ENCODE results near the gene SPOP.
"Not testable (repeated sequence)": the region's sequence is repeated elsewhere in the genome, so short reads cannot be mapped to it uniquely, and the experiment has no call there.

Gene SPOP

DNA sequence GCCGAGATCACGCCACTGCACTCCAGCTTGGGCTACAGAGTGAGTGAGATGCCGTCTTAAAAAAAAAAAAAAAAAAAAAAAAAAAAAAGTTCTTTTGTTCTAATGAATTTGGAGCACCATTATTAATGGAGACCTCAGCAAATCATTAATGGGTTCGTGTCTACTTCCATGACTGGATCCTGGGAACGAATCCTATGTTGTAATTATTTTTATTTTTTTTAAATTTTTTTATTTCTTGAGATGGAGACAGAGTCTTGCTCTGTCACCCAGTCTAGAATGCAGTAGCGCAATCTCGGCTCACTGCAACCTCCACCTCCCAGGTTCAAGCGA lies 30.7 kb downstream of the SPOP start:
- no peak for DNase-seq (ENCODE audit: low spot score)

DNA sequence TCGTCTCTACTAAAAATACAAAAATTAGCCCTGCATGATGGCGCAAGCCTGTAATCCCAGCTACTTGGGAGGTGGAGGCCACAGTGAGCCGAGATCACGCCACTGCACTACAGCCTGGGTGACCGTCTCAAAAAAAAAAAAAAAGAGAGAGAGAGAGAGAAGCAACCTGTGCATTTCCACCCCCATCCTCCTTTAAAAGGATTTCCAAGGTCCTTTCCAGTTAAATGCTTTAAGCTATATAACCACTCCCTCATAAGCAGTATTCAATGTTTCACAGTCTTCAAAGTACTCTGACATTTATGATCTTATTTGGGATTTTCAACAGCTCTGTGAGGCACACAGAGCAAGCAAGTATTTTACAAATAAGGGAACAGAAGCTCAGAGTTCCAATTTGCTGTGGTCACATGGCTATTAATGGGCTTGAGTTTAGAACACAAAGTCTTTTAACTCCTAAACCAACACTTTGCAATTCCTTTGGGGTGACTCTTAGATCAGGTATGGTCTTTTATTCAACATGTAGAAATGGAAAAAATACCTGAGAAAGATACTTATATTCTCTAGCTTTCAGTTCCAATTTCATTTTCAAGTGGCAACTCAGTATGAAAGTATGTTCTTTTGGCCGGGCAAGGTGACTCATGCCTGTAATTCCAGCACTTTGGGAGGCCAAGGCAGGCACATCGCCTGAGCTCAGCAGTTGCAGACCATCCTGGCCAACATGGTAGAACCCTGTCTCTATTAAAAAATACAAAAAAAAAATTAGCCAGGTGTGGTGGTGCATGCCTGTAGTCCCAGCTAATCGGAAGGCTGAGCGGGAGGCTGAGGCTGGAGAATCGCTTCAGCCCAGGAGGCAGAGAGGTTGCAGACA lies 31.3 kb downstream of the SPOP start:
- DNase-seq (ENCODE audit: low spot score): no peak

DNA sequence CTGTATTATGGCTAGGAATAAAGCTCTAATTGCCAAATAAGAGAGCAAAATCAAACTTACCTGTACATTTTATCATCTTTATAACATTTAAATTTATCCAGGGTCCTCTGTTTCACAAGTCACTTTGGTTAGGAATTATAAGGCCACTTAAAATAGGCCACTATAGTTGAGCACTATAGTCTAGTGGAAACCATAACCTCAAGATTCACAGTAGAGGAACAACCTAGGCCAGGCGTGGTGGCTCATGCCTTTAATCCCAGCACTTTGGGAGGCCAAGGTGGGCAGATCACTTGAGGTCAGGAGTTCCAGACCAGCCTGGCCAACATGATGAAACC lies 31.9 kb downstream of the SPOP start:
- DNase-seq (ENCODE audit: low spot score): not testable (repeated sequence)

DNA sequence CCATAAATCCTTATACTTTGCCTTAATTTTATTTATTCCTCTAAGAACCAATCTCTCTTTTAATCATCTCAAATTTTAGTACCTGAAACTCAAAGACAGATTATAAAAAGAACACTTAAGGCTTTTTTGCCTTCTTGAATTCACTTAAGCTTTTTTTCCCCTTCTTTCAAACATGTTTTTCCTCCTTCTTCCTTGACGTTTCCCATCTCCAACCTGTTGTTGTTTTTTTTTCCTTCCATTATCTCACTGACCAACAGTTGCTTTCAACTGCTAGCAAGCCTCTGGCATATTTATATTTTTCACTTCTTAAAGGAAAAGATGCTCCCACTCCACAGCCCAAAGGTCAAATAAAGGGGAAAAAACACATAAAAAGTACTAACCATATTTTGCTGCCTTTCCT lies 32.2 kb downstream of the SPOP start:
- DNase-seq (ENCODE audit: low spot score): no peak

DNA sequence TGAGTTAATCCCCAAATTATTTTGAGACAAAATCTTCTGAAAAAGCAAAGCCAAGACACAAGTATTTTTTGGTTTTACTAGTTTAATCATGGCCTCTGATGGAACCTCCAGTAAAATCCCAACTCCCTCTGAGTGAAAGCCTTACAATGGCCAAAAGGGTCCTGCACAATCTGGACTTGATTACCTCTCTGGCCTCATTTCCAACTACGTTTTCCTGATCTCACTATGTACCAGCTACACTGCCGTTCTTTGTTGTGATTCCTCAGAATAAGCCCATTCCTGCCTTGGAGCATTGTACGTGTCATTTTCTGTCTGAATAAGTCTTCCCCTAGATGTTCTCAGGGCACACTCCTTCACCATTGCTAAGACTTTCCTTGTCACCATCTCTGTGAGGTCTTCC lies 37.3 kb downstream of the SPOP start:
- DNase-seq (ENCODE audit: low spot score): no peak

DNA sequence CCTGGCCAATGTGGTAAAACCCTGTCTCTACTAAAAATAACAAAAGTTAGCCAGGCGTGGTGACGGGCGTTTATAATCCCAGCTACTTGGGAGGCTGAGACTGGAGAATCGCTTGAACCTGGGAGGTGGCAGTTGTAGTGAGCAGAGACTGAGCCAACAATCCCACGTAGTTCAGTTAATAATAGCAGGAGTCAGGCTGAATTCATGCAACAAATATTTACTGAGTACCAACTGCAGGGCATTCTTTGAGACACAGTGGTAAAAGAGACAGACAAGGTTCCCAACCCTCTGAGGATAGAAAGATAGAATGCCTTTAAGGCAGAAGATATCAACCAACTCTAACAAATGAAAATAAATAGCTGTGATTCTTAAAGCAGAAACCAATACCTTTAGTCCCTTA lies 39.1 kb downstream of the SPOP start:
- DNase-seq (ENCODE audit: low spot score): no peak

DNA sequence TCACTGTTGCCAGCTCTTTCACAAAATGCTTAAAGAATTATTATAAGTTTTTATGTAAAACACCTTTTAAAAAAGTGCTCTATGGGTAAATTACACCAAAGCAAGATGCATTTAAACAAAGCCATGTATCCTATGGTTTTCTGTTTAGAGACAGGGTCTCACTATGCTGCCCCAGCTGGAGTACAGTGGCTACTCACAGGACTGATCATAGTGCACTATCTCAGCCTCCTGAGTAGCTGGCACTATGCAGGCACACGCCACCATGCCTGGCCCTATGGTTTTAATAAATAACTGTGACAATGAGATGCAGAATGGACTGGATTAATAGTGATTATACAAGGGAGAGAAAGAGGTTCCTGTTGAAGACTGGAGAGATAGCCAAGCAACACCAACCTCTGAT lies 40.2 kb downstream of the SPOP start:
- DNase-seq (ENCODE audit: low spot score): no peak

DNA sequence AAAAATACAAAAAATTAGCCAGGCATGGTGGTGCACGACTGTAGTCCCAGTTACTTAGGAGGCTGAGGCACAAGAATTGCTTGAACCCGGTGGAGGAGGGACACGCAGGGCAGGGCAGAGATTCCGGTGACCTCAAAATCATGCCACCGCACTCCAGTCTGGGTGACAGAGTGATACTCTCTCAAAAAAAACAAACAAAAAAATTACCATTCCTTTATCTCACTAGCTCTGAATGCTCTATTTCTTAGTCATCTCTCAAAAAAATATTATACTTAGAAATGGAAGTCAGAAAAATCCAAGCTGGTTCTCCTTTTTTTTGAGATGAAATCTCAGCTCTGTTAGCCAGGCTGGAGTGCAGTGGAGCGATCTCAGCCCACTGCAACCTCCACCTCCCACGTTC lies 40.8 kb downstream of the SPOP start:
- no peak for DNase-seq (ENCODE audit: low spot score)

DNA sequence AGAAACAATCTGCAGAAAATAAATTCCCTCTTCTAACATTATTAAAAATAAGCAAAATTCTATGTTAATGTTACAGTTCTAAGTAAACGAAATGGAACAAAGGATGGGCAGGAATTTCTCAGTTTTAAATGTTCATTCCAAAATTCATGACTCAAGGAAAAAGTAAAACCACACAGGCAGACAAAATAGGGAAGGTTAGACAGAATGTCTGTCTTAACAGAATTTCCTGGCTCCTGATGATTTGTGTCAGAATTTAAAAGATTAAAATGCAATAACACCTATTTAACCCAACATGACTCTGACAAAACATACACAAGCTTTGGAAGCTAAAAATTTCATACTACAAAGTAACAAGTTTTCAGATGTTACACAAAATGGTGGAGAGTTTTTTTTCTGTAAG lies 42.8 kb downstream of the SPOP start:
- DNase-seq (ENCODE audit: low spot score): no peak

DNA sequence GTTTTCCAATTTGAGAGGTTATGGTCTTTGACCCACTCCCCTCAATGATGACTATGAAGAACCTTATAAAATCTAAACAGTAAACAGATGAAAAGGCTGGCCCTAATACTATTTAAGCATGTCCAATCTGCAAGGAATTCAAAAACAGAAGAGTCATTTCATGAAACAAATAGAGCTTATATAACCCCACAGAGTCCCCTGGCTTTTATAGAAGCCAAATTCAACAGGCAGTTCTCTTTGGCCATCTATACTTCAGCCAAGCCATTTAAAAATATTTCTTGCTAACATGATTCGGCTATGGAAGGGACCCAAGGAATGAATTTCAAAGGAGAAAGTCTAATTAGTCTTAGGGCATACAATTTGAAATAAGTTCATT lies 43.4 kb downstream of the SPOP start:
- DNase-seq (ENCODE audit: low spot score): no peak

DNA sequence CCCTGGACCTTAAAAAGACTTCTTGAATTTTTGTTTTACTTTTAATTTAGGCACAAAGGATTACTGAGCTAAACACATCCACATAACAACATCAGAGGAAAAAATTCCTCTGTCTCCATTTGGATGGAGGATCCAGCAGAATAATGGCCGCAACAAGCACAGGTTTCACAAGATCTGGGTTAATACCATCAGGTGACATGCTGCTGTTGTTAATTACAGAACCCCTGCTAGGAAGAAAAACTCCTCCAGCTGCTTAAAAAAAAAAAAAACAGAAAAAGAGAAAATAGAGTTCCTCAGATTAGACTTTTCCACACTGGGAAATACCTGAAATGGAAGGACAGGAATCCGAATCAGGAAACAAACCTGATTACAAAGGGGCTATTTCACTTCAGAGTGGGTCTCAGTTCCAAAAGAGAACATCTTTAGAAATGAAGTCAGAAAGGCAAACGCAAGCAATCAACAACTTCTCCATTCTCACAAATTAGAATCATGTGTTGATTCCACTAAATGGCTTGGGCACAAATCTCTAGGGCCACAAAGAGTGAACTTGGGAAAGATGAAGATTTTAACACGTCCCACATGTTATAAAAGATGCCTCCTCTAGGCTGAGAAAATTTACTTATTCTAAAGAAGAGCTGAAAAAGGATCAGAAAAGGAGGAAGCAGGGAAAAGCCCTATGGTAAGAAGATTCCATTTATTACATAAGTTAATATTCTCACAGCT lies 44.0 kb downstream of the SPOP start:
- no peak for DNase-seq (ENCODE audit: low spot score)

DNA sequence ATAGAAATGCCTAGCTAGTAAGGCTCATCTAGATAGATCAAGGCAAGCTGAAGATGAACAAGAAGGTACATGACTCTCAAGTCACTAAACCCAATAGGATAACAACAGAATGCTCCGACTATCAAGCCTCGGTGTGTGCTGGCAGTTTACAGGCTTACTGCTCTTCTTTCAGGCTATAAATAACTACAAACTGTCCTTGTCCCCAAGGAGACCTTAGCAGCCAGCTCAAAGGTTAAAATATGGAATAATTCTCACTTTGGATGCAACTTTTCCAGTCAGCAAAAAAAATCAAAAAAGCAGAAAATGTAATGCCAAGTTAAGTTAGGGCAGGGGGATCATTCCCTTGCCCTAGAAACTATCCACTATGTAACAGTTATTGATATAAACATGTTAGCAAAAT lies 44.6 kb downstream of the SPOP start:
- DNase-seq (ENCODE audit: low spot score): no peak

DNA sequence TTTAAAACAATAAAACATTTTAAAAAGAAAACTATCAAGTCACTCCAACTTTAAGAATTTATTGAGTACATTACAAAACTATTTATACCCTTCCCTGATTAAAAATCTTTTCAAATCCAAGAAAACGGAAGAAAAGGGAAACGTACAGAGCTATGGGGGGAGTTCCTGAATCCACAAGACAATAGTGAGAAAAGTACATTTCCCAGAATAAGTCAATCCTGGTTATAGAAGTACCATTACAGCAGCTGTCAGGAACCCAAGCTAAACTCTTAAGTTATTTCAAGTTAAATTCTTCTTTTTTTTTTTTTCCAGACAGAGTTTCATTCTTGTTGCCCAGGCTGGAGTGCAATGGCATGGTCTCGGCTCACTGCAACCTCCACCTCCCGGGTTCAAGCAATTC lies 45.7 kb downstream of the SPOP start:
- no peak for DNase-seq (ENCODE audit: low spot score)

DNA sequence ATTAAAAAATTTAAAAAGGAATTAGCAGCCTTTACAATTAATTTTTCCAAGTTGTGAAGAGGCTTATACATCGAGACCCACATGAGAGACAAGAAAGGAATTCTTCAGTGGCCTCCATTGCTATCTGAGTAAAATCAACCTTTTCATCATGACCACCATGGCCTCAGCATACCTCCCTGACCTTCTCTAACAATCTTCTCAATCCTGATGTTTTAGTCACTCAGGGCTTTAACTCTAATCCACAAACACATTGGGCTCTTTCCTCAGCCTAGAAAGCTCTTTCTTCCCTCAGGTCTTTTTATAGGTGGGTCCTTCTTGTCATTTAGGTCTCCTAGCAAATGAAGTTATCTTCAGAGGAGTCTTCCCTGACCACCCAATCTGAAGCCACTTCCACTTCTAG lies 46.4 kb downstream of the SPOP start:
- DNase-seq (ENCODE audit: low spot score): no peak

DNA sequence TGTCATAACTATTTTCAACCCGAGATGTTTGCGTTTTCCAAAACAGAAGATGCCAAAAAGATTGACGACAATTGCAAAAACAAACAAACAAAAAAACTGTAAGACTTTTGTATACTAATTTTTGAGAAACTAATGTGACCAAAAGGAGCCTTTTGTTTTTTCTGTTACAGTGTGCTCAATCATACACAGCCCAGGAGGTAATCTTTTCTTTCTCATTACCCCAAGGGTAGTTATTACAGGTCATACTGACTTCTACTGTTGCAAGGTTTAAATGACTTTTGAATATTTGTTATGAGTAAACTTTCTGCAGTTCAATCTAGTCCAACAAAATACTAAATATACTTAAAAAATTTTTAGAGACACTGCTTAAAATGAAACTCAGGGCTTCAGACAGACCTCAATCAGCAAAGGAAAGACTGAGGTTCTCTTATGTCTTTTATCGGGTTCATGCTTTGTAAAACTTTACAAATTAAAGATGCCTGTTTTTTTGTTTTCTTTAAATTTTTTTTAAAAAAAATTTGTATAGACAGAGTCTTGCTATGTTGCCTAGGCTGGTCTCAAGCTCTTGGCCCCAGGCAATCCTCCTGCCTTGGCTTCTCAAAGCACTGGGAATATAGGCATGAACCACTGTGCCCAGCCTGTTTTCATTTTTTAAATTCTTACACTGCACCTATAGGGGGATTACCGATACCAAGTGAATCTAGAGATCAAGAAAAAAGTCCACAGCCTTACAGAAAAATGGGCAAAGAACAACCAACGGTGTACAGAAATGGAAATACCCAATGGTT lies 47.6 kb downstream of the SPOP start:
- DNase-seq (ENCODE audit: low spot score): no peak

DNA sequence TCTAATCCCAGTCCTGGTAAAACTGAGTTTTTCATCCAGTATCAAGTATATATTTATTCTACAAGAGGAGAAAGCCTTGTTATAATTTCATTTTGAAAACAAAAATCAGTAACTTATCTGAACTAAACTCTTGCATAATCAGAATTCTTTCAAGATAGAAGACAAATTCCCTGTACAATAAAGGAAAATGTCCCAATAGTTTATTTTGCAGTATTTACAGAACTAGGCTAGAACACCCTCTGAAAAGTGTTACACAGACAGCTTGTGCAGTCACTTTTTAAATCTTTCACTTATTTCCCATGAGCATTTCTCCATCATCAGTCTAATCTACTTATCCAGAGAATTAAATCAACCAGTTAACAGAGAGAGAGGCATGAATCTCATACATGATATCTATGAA lies 48.5 kb downstream of the SPOP start:
- DNase-seq (ENCODE audit: low spot score): no peak

DNA sequence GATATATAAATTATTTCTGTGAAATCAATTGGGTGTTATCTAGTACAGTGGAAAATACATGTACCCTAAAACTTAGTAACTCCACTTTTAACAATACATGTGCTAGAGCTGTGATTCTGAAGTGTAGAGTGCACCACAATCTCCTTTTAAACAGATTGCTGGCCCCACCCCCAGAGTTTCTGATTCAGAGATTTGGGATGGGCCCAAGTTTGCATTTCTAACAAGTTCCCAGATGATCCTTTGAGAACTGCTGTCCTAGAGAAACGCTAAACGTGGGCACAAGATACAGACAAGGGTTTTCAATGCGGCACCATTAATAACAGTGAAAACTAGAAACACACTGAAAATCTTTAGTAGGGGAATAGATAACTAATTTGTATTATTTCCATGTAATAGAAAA lies 53.0 kb downstream of the SPOP start:
- DNase-seq (ENCODE audit: low spot score): no peak

DNA sequence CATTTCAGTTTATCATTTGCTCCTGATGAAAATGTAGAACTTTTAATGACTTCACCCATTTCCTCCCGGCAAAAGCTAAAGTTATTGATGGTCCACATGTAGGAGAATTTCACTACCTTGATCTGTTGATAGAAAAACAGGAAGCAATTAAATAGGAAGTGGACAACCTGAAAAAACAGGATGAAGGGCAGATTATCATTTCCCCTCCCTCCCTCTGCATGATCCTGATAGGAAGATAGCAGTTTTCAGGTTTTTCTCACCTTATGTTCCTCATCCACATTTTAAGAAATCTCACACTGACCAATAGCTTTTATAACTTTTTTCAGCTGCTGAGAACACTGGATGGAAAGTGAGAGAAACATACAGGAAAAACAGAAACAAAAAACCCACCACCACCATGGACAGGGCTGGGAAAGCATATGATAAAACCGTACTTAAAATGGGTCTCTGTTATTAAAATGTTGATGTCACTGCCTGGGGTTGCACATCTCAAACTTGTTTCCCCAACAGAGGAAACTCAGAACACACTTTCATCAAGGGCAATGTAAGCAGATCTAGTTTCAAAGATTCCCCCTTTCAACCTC lies 55.9 kb downstream of the SPOP start:
- DNase-seq (ENCODE audit: low spot score): no peak

DNA sequence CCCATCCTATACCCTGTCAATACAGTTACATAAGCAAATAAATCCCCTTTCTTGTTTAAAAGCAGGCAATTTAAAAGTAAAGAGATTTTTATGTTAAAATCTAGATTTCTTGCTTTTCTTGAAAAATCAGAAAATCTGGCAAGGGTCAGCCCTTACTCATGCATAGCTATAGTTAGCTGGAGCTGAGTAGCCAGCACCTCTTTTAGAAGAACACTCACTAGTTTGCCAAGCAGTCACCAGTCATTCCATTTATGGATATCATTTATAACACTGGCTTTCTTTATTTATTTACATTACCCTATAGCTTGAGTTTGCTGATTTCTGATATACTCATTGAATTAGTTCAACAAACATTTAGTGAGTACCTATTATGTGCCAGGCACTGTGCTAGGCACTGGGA lies 56.5 kb downstream of the SPOP start:
- DNase-seq (ENCODE audit: low spot score): no peak

DNA sequence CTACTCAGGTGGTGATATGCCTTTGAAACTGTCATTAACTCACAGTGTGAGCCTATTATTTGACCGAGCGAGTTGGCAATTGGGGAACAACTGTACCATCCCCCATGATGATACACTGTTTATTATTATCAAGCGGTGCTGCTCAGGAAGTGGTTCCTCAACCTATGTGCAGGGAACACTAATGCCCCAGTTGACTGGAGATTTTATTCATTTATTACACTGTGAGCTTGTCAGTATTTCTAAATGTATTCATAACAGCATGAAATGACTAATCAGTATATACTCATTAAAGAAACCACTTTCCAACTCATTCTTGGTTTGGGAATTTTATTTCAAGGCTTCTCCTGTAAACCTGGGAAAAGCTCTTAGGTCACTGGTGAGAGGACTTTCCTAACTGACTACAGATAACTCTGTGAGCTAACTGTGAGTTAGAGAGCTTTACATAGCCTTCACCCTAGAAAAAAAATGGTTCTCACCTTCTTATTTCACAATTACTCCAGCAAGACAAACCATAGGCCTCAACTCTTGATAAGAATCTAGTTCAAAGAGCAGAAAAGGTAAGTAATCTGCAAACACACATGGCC lies 59.8 kb downstream of the SPOP start:
- no peak for DNase-seq (ENCODE audit: low spot score)

DNA sequence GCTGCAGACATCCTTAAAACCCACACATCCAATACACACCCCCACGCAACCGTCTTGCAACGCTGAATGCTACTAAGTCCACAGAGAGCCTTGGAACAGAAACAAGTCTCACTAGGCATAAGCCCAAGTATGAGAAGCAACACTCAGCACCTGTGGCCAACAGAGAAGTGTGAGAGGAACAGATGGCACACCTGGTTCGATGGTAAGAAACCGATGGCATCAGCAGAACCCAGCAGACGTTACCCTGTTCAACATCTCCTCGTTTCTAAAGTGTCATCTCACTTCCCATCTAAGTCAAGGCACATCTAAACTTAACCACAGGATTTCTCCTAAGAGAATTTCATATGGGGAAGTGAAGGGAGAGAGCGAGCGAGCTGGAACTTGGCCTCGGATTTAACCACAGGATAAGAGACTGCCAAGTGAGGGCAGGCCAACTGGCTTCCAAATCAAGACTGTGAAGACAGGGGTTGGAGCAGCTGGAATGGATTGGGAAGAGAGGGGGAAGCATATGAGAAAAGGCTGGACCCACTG lies 61.2 kb downstream of the SPOP start:
- no peak for DNase-seq (ENCODE audit: low spot score)

DNA sequence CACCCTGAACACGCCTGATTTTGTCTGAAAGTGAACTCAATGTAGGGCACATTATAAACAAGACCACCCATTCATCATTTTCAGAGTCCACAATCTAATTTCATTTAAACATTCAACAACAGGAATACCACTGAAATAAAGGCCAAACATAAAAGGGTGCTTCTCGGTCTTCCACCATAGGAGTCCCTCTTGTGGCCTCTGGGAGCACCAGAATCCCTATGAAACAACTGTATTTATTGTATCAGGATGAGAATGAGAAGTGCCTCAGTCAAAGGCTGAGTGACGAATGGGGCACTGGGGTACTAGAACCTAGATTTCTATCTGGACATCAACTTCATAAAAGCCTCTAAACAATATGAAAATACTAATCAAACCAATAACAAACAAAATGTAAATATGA lies 61.8 kb downstream of the SPOP start:
- no peak for DNase-seq (ENCODE audit: low spot score)

Data from kidney capillary endothelial cell (primary cell).